HepG2 (cell line): Measurements from ENCODE around the gene SCAND1. TPM values are rescaled to one million over a fixed set of nuclear protein-coding genes. Genes with fewer than 3 reads are reported as not detected.

Experiments
- CREBL2 ChIP-seq: sonication (generic); formaldehyde crosslinking; IDR thresholded peaks from 2 replicates; pipeline ENCODE4 v1.8.1; 2023; ENCODE audit warnings: missing genetic modification reagents, mild to moderate bottlenecking, borderline replicate concordance
- HOXD1 ChIP-seq: sonication (generic); formaldehyde crosslinking; IDR thresholded peaks from 2 replicates; pipeline ENCODE4 v1.5.0; 2020; ENCODE audit warnings: missing genetic modification reagents
- IKZF4 ChIP-seq: sonication (generic); formaldehyde crosslinking; IDR thresholded peaks from 2 replicates; pipeline ENCODE4 v1.5.1; 2020; ENCODE audit warnings: borderline replicate concordance, mild to moderate bottlenecking, low read depth, missing genetic modification reagents; ENCODE audit errors: not compliant biosample characterization
- LRRFIP1 ChIP-seq: sonication (generic); formaldehyde crosslinking; conservative IDR thresholded peaks from 2 replicates; pipeline ENCODE4 v1.4.0; 2020; ENCODE audit warnings: missing genetic modification reagents
- SALL2 ChIP-seq: sonication (generic); formaldehyde crosslinking; IDR thresholded peaks from 2 replicates; pipeline ENCODE4 v1.8.1; 2023; ENCODE audit warnings: mild to moderate bottlenecking, missing genetic modification reagents, inconsistent platforms
- STAT5B ChIP-seq: sonication (generic); formaldehyde crosslinking; IDR thresholded peaks from 2 replicates; pipeline ENCODE4 v1.4.0; 2020; ENCODE audit warnings: missing genetic modification reagents
- TBP ChIP-seq: sonication (generic); formaldehyde crosslinking; IDR thresholded peaks from 2 replicates; pipeline ENCODE4 v1.5.0; 2020; ENCODE audit warnings: missing genetic modification reagents
- TEAD3 ChIP-seq: optimal IDR thresholded peaks from 2 replicates; pipeline ENCODE3; 2016; ENCODE audit warnings: borderline replicate concordance
- THYN1 ChIP-seq: sonication (generic); formaldehyde crosslinking; IDR thresholded peaks from 2 replicates; pipeline ENCODE4 v1.8.1; 2023; ENCODE audit warnings: low read depth, mild to moderate bottlenecking, moderate library complexity, missing genetic modification reagents, borderline replicate concordance
- TRIM22 ChIP-seq: fragments of 450-650 bp; IDR thresholded peaks from 2 replicates; pipeline ENCODE4 v1.6.1; 2017
- ZFP36L1 ChIP-seq: sonication (generic); formaldehyde crosslinking; IDR thresholded peaks from 2 replicates; pipeline ENCODE4 v1.8.0; 2022; ENCODE audit warnings: mild to moderate bottlenecking, missing genetic modification reagents, moderate library complexity
- ZNF253 ChIP-seq: sonication (generic); formaldehyde crosslinking; IDR thresholded peaks from 2 replicates; pipeline ENCODE4 v1.8.0; 2022; ENCODE audit warnings: mild to moderate bottlenecking, missing genetic modification reagents, borderline replicate concordance
- ZNF605 ChIP-seq: sonication (generic); formaldehyde crosslinking; IDR thresholded peaks from 2 replicates; pipeline ENCODE4 v1.8.0; 2022; ENCODE audit warnings: mild to moderate bottlenecking, missing genetic modification reagents
- ZNF7 ChIP-seq: IDR thresholded peaks from 2 replicates; pipeline ENCODE4 v1.6.1; 2016; ENCODE audit warnings: missing biosample characterization, missing genetic modification reagents
- ZNF747 ChIP-seq: sonication (generic); formaldehyde crosslinking; IDR thresholded peaks from 2 replicates; pipeline ENCODE4 v1.8.1; 2023; ENCODE audit warnings: missing genetic modification reagents, mild to moderate bottlenecking, borderline replicate concordance
- polyA plus RNA-seq, 8 experiments: library from polyadenylated mRNA; depleted of rRNA in 3 of 8; stranded (reverse) in 7 of 8; unstranded in 1 of 8; fragments of >200 nt; fragmentation: Illumina TruSeq in 4 of 8; extraction: Trizol in 4 of 8; gene quantifications; 2 replicates each; pipeline versions ENCODE4 v1.2.1 to v1.2.3, GENCODE V29; 2011 to 2016; ENCODE audit warnings: low read depth in 4 of 8, missing spikeins in 1 of 8, mixed read lengths in 1 of 8; ENCODE audit not compliant: insufficient read depth in 1 of 8
- total RNA-seq, 5 experiments: library from RNA; depleted of rRNA; stranded (reverse); fragments of >200 nt; fragmentation: Illumina TruSeq; extraction: Trizol; gene quantifications; 2 replicates each; pipeline ENCODE4 v1.2.3, GENCODE V29; 2016; ENCODE audit warnings: low read depth in 1 of 5
- TF ChIP-seq, protein P1 (sequence below), 2 experiments: sonication (generic) in 1 of 2; formaldehyde crosslinking in 1 of 2; IDR thresholded peaks; 2 replicates each; pipeline versions ENCODE4 v1.4.0 to v1.6.1; 2018 to 2020; ENCODE audit warnings: missing genetic modification reagents in 2 of 2, borderline replicate concordance in 1 of 2, low read depth in 1 of 2, mild to moderate bottlenecking in 1 of 2, missing biosample characterization in 1 of 2
- TF ChIP-seq, protein P2 (sequence below): sonication (generic); formaldehyde crosslinking; IDR thresholded peaks from 2 replicates; pipeline ENCODE4 v1.4.0; 2020; ENCODE audit warnings: missing genetic modification reagents, borderline replicate concordance
- TF ChIP-seq, protein P3 (sequence below): IDR thresholded peaks from 2 replicates; pipeline ENCODE4 v1.6.1; 2016; ENCODE audit warnings: missing compliant biosample characterization, missing genetic modification reagents, borderline replicate concordance

SCAND1 gene
- total and polyA plus RNA-seq, 2 of the 13 experiments (the other 11 are each of a cell fraction or from before 2014, with no cell fraction given): 19.3 to 109 TPM

GRCh38 chr20:35994994-35995453 lies 40.7 kb upstream of the SCAND1 start (continued):
- TF ChIP-seq, protein P1, sequence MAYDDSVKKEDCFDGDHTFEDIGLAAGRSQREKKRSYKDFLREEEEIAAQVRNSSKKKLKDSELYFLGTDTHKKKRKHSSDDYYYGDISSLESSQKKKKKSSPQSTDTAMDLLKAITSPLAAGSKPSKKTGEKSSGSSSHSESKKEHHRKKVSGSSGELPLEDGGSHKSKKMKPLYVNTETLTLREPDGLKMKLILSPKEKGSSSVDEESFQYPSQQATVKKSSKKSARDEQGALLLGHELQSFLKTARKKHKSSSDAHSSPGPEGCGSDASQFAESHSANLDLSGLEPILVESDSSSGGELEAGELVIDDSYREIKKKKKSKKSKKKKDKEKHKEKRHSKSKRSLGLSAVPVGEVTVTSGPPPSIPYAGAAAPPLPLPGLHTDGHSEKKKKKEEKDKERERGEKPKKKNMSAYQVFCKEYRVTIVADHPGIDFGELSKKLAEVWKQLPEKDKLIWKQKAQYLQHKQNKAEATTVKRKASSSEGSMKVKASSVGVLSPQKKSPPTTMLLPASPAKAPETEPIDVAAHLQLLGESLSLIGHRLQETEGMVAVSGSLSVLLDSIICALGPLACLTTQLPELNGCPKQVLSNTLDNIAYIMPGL (CRISPR knock-in tag; IDR thresholded peaks at IDR 0.05; ENCODE audit: borderline replicate concordance in 1 of 2, low read depth in 1 of 2): peak; percentile 75 to 78; a peak in 2 of 4 replicates
- TF ChIP-seq HOXD1 (CRISPR knock-in tag): no peak
- TF ChIP-seq STAT5B: no peak
- TF ChIP-seq ZNF7 (CRISPR knock-in tag): no peak
- TF ChIP-seq TBP (CRISPR knock-in tag): no peak
- TF ChIP-seq, protein P2, sequence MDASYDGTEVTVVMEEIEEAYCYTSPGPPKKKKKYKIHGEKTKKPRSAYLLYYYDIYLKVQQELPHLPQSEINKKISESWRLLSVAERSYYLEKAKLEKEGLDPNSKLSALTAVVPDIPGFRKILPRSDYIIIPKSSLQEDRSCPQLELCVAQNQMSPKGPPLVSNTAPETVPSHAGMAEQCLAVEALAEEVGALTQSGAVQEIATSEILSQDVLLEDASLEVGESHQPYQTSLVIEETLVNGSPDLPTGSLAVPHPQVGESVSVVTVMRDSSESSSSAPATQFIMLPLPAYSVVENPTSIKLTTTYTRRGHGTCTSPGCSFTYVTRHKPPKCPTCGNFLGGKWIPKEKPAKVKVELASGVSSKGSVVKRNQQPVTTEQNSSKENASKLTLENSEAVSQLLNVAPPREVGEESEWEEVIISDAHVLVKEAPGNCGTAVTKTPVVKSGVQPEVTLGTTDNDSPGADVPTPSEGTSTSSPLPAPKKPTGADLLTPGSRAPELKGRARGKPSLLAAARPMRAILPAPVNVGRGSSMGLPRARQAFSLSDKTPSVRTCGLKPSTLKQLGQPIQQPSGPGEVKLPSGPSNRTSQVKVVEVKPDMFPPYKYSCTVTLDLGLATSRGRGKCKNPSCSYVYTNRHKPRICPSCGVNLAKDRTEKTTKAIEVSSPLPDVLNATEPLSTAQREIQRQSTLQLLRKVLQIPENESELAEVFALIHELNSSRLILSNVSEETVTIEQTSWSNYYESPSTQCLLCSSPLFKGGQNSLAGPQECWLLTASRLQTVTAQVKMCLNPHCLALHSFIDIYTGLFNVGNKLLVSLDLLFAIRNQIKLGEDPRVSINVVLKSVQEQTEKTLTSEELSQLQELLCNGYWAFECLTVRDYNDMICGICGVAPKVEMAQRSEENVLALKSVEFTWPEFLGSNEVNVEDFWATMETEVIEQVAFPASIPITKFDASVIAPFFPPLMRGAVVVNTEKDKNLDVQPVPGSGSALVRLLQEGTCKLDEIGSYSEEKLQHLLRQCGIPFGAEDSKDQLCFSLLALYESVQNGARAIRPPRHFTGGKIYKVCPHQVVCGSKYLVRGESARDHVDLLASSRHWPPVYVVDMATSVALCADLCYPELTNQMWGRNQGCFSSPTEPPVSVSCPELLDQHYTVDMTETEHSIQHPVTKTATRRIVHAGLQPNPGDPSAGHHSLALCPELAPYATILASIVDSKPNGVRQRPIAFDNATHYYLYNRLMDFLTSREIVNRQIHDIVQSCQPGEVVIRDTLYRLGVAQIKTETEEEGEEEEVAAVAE (CRISPR knock-in tag): peak; percentile 37; the same call in 1 of the 2 replicates
- TF ChIP-seq THYN1 (CRISPR knock-in tag): no peak
- no peak for TF ChIP-seq ZNF605 (CRISPR knock-in tag)
- TF ChIP-seq ZFP36L1 (CRISPR knock-in tag): no peak
- TF ChIP-seq TEAD3 (CRISPR knock-in tag): peak; percentile 76
- TF ChIP-seq ZNF253 (CRISPR knock-in tag): no peak
- peak; percentile 40 for TF ChIP-seq IKZF4 (CRISPR knock-in tag)
- no peak for TF ChIP-seq ZNF747 (CRISPR knock-in tag)
- no peak for TF ChIP-seq LRRFIP1 (CRISPR knock-in tag)
- TF ChIP-seq CREBL2: no peak
- TF ChIP-seq, protein P3, sequence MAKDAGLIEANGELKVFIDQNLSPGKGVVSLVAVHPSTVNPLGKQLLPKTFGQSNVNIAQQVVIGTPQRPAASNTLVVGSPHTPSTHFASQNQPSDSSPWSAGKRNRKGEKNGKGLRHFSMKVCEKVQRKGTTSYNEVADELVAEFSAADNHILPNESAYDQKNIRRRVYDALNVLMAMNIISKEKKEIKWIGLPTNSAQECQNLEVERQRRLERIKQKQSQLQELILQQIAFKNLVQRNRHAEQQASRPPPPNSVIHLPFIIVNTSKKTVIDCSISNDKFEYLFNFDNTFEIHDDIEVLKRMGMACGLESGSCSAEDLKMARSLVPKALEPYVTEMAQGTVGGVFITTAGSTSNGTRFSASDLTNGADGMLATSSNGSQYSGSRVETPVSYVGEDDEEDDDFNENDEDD (CRISPR knock-in tag): no peak
- no peak for TF ChIP-seq TRIM22
- peak; percentile 59; the same call in 1 of the 2 replicates for TF ChIP-seq SALL2 (CRISPR knock-in tag)
